NOMO-1 (cell line): Measurements from ENCODE around the gene GJB2.

ENCODE experiments used
- DNase-seq, 2 experiments: peaks; one replicate each; lab custom pipeline; 2025; ENCODE audit not compliant: unreplicated experiment in 2 of 2; lab: John Stamatoyannopoulos, UW

The GJB2 gene

GRCh38 chr13:20192836-20193161 lies at the start of gene GJB2:
TSS of gene GJB2 (minus strand) at chr13:20192938. CDS start at chr13:20189581, 3,357 bp downstream.
- peak in 1 of 2 experiments; percentile 49 for DNase-seq

- DNase-seq = no peak
Observed at GRCh38 chr13:20241593-20241992, 48.9 kb upstream of the GJB2 start.

- no peak for DNase-seq
Observed at GRCh38 chr13:20239748-20240147, 47.0 kb upstream of the GJB2 start.

- no peak for DNase-seq
Observed at GRCh38 chr13:20232556-20233277, 40.0 kb upstream of the GJB2 start.

- no peak for DNase-seq
Observed at GRCh38 chr13:20231839-20232555, 39.3 kb upstream of the GJB2 start, which contains the start of gene GJB6. TSS of gene GJB6 (minus strand) at chr13:20232319. CDS start at chr13:20223480, 8,839 bp downstream.

- peak; percentile 19 to 44 for DNase-seq
Observed at GRCh38 chr13:20230913-20231838, 38.4 kb upstream of the GJB2 start.

- no peak for DNase-seq
Observed at GRCh38 chr13:20227730-20228129, 35.0 kb upstream of the GJB2 start.

GRCh38 chr13:20227288-20227687 lies 34.5 kb upstream of the GJB2 start:
- no peak for DNase-seq

GRCh38 chr13:20222553-20222952 lies 29.8 kb upstream of the GJB2 start:
- no peak for DNase-seq

- peak; percentile 98 to 100 for DNase-seq
Observed at GRCh38 chr13:20221772-20222171, 29.0 kb upstream of the GJB2 start.

GRCh38 chr13:20219577-20219976 lies 26.8 kb upstream of the GJB2 start:
- peak; percentile 25 to 62 for DNase-seq

GRCh38 chr13:20217168-20217567 lies 24.4 kb upstream of the GJB2 start:
- DNase-seq = no peak

- DNase-seq = no peak
Observed at GRCh38 chr13:20209948-20210347, 17.2 kb upstream of the GJB2 start.

GRCh38 chr13:20206698-20207235 lies 14.0 kb upstream of the GJB2 start:
- DNase-seq = no peak

GRCh38 chr13:20206065-20206697 lies 13.4 kb upstream of the GJB2 start:
- DNase-seq = peak in 1 of 2 experiments; percentile 51

GRCh38 chr13:20198781-20199180 lies 6.0 kb upstream of the GJB2 start:
- no peak for DNase-seq

GRCh38 chr13:20197361-20197834 lies 4.7 kb upstream of the GJB2 start:
- DNase-seq = peak; percentile 65 to 77

- DNase-seq = no peak
Observed at GRCh38 chr13:20195801-20196200, 3.1 kb upstream of the GJB2 start.

GRCh38 chr13:20193907-20194631 lies 1.3 kb upstream of the GJB2 start:
- no peak for DNase-seq
